Brain microvascular endothelial cell (primary cell): Measurements from ENCODE around the gene RHOJ.
"Not testable (repeated sequence)": the region's sequence is repeated elsewhere in the genome, so short reads cannot be mapped to it uniquely, and the experiment has no call there.

Experiments
- DNase-seq: peaks from one replicate; pipeline ENCODE4 v3.0.0-alpha.2; 2020
- H3K27ac ChIP-seq: fragments of 250-450 bp; sonication (Bioruptor Pico); 2 replicates; pipeline ENCODE4 v1.5.1; 2020; ENCODE audit warnings: mild to moderate bottlenecking, moderate library complexity
- H3K27me3 ChIP-seq: fragments of 250-450 bp; sonication (Bioruptor Pico); replicated peaks from 2 replicates; pipeline ENCODE4 v1.5.1; 2020; ENCODE audit warnings: mild to moderate bottlenecking
- H3K36me3 ChIP-seq: fragments of 250-450 bp; sonication (Bioruptor Pico); replicated peaks from 2 replicates; pipeline ENCODE4 v1.5.1; 2020; ENCODE audit warnings: mild to moderate bottlenecking
- H3K4me3 ChIP-seq: 2 replicates; pipeline ENCODE4 v1.5.1; 2011; ENCODE audit warnings: low read depth, mild to moderate bottlenecking, control low read depth, low read length, moderate library complexity
- in situ Hi-C: cut with HindIII; loops from 2 replicates; pipeline ENCODE4 v1.10.0; 2017; ENCODE audit warnings: low sequenced_read_pairs, low pct_ligation_motif_present
- TF ChIP-seq, protein P1 (sequence below): IDR thresholded peaks from 2 replicates; pipeline ENCODE4 v1.5.1; 2011; ENCODE audit warnings: low read depth, mild to moderate bottlenecking, moderate library complexity, low read length, control low read depth, inconsistent platforms; ENCODE audit errors: missing control alignments

Gene RHOJ

DNA sequence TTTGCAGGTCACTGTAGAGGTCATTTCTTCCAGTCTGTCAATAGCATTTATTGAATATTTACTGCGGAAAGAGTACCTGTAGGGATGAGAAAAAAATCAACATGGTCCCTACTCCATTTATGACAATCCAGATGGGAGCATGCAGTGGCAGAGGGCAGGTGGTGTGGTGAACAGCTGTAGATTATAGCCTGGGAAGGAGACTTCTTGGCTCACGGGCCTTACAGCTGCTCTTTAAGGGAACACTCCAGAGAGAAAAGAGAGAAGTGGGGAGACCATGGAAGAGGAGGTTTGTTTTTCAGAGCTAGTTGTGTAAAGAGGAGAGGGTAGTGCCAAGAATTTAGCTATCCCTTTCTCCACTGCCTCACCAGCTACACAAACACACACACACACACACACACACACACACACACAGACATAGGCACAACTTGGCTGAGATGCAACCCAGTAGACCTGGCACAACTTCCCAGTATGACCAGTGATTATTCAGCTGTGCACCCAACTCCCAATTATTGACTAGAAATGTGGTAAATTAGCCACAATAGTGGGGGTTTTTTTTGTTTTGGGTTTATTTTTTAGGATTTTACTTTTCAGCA, 73.4 kb downstream of the RHOJ start:
- Histone ChIP-seq H3K27ac (no peak overlapping the region), H3K4me3 (no peak overlapping the region), H3K36me3 (no peaks in the 10 kb centered on the region), H3K27me3 (no peaks in the 10 kb centered on the region)
- TF ChIP-seq, protein P1, sequence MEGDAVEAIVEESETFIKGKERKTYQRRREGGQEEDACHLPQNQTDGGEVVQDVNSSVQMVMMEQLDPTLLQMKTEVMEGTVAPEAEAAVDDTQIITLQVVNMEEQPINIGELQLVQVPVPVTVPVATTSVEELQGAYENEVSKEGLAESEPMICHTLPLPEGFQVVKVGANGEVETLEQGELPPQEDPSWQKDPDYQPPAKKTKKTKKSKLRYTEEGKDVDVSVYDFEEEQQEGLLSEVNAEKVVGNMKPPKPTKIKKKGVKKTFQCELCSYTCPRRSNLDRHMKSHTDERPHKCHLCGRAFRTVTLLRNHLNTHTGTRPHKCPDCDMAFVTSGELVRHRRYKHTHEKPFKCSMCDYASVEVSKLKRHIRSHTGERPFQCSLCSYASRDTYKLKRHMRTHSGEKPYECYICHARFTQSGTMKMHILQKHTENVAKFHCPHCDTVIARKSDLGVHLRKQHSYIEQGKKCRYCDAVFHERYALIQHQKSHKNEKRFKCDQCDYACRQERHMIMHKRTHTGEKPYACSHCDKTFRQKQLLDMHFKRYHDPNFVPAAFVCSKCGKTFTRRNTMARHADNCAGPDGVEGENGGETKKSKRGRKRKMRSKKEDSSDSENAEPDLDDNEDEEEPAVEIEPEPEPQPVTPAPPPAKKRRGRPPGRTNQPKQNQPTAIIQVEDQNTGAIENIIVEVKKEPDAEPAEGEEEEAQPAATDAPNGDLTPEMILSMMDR: no peak
- in situ Hi-C loops: no loop called here
- DNase-seq: no peak

DNA sequence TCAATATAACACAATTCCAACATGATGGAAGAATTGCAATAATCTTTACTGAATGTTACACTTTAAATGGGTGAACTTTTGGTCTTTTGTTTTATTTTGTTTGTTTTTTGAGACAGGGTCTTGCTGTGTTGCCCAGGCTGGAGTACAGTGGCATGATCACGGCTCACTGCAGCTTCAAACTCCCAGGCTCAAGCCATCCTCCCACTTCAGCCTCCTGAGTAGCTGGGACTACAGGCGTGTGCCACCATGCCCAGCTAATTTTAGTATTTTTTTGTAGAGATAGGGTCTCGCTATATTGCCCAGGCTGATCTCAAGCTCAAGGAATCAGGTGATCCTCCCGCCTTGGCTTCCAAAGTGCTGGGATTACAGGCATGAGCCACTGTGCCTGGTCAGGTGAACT, 75.7 kb downstream of the RHOJ start:
- H3K27ac ChIP-seq, H3K4me3 ChIP-seq, in situ Hi-C loops, DNase-seq, H3K36me3 ChIP-seq, H3K27me3 ChIP-seq: not testable (repeated sequence)

- no peaks in the 10 kb centered on the region for H3K27me3 ChIP-seq
- in situ Hi-C loops: no loop called here
- DNase-seq: no peak
- no peaks in the 10 kb centered on the region for H3K36me3 ChIP-seq
- no peak overlapping the region for H3K27ac ChIP-seq
- TF ChIP-seq, protein P1: no peak
- H3K4me3 ChIP-seq: no peak overlapping the region
These were observed 79.0 kb downstream of the RHOJ start for GRCh38 chr14:63282997-63283883.

GRCh38 chr14:63283884-63284248, 79.6 kb downstream of the RHOJ start:
- Histone ChIP-seq H3K27me3 (no peaks in the 10 kb centered on the region), H3K36me3 (no peaks in the 10 kb centered on the region), H3K27ac (no peak overlapping the region), H3K4me3 (no peak overlapping the region)
- no peak for DNase-seq
- in situ Hi-C loops: no loop called here
- TF ChIP-seq, protein P1: no peak

- Histone ChIP-seq H3K4me3 (no peak overlapping the region), H3K27ac (no peak overlapping the region), H3K27me3 (no peaks in the 10 kb centered on the region), H3K36me3 (no peaks in the 10 kb centered on the region)
- TF ChIP-seq, protein P1: no peak
- in situ Hi-C loops: no loop called here
- no peak for DNase-seq
These were observed 81.8 kb downstream of the RHOJ start for GRCh38 chr14:63286071-63286470.

DNA sequence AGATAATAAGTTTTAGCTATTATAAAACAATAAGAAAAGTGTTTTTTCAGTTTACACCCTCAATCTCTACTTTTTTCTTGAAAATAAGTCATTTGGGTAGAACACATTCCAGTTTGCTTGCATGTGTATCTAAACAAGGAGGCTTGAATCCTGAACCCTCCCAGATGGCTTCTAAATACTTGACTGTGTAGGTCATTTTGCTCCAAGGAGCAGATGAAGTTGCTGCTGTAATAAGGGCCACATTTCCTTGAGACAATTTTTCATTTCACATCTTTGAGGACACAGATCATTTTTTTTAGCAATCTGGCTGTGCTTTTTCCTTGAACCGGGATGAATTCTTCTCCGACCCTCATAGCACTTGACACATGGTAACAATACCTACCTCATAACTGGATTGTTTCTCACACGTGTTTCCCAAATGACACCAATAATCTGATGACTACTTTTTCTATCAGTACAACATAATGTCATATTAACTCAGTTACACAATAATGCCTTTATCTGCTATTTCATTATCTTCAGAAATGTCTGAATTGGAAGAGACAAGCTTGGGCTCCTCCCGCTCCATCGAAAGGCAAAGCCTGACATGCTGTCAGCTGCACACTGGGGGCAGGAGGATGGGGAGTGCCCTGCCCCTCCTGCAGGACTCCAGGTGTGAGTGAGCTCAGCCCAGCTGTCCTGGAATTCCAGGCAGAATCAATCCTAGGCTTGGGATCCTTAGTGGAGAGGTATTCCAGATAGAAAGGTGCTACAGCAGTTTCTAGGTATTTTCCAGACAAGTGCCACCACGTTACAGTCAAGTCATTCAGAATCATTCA, 83.6 kb downstream of the RHOJ start:
- Histone ChIP-seq H3K27ac (no peak overlapping the region), H3K27me3 (no peaks in the 10 kb centered on the region), H3K36me3 (no peaks in the 10 kb centered on the region), H3K4me3 (no peak overlapping the region)
- in situ Hi-C loops: no loop called here
- TF ChIP-seq, protein P1: no peak
- no peak for DNase-seq
